Left kidney (tissue), 2 donors: ENCODE data around the gene HDC. TPM values are rescaled to one million over a fixed set of nuclear protein-coding genes. Genes with fewer than 3 reads are reported as not detected.

ENCODE experiments used
- DNase-seq: peaks from one replicate; pipeline ENCODE4 v3.0.0-alpha.2; 2013
- polyA plus RNA-seq: library from polyadenylated mRNA; unstranded; fragments of 120-200 nt; gene quantifications from one replicate; pipeline ENCODE4 v1.2.1, GENCODE V29; 2013; ENCODE audit not compliant: insufficient read length

HDC gene
- polyA plus RNA-seq, 1 donor, result 0.96 TPM

DNA sequence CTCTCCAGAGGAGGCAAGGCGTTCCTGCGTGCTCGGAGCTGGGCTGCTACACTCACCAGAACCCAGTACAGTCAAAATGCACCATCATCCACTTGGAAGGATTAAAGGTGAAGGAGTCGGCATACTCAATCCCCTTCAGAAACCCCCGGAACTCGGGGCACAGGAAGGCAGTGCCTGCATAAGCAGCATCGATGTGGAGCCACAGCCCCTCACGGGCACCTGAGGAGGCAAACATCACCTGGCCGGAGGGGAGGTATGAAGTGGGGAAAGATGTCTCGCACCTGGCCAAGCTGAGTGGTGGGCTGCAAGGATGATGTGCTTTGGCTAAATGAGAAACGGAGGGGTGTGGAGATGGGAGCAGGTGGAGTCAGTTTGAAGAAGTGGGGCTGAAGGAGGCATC lies 13.0 kb downstream of the HDC start:
- DNase-seq, result no peak

DNA sequence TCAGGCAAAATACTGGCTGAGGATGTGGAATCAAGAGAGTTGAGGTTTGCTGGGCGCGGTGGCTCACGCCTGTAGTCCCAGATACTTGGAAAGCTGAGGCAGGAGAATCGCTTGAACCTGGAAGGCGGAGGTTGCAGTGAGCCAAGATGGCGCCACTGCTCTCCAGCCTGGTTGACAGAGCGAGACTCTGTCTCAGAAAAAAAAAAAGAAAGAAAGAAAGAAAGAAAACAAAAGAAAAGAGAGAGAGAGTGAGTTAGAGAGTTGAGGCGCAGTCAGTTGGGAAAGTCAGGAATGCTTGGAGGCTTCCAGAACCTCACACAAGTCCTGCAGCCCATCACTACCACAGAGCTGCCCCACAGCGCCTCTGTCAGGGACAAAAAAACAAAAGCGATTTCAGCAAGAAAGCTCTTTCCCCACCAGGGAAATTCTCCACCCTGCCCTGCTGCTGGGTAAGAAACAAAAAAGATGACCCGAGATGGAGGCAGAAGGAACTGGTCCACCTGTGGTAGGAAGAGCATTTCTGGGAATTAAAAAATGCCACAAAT lies 13.8 kb downstream of the HDC start:
- DNase-seq, result no peak

DNA sequence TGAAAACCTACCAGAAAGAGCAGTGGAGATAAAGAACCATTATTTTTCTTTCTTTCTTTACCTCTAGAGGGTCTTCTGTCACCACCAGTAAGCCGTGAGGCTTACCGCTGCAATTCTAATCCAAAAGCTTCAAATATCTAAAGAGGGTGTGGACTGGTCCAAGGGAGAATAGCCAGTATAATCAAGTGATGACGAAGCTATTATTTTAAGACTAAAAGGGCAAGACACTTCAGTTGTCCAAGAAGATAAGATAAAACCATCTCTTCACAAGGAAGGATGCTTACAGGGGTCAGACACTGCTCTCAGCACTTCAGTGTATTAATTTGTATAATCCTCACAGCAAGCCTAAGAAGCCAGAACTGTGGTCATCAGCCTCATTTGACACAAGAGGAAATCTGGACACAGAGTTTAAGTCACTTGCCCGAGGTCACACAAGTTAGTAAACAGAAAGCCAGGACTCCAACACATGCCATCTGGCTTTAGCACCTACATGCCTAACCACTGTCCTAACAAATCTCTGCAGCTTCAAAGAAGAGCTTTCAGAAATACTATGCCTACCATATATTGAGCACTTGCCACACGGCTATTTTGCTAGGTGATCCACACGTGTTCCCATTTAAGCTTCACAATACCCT lies 14.6 kb downstream of the HDC start:
- DNase-seq, result no peak

DNA sequence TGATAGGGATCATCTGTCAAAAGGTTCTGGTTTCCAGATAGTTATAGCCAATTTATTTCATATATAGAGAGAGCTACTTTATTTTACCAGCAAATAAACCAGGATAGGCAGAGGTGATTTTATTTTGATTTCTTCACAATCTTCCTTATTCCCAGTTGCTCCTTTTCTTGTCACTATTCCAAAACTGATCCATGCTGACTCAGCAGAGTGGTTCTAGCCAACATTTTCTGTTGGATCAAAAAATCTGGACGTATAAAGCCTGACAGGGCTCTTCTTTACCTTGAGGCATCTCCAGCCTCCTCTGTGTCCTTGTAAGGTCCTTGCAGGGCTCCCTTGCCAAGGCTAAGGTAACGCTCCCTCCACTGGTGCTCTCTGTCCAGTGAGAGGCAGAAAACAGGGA lies 15.8 kb downstream of the HDC start:
- no peak for DNase-seq

DNA sequence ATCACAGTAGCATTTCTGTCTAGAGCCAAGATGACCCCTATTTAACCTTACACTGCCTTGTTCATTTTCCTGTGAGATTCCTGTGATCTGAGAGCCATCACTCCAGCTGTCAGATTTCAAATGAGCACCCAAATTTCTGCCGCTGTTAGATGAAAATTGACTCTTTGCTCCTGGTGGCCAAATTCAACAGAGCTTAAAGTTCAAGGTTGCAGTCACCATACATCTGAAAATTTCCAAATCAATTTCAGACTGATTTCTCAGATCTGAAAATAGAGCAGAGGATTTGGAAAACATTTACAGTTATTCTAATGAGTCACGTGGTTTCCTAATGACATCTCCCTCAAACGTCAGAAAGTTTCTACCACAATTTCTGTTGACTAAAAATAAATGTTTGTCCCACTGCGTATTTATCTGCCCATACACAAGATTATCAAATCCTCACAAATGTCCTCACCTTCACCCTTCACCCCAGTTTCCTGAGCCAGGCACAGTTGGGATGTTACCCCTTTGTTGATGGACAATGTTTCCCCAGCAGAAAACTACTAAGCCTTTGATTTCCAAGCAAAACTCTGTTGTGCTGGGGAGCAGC lies 16.4 kb downstream of the HDC start:
- DNase-seq, result no peak

DNA sequence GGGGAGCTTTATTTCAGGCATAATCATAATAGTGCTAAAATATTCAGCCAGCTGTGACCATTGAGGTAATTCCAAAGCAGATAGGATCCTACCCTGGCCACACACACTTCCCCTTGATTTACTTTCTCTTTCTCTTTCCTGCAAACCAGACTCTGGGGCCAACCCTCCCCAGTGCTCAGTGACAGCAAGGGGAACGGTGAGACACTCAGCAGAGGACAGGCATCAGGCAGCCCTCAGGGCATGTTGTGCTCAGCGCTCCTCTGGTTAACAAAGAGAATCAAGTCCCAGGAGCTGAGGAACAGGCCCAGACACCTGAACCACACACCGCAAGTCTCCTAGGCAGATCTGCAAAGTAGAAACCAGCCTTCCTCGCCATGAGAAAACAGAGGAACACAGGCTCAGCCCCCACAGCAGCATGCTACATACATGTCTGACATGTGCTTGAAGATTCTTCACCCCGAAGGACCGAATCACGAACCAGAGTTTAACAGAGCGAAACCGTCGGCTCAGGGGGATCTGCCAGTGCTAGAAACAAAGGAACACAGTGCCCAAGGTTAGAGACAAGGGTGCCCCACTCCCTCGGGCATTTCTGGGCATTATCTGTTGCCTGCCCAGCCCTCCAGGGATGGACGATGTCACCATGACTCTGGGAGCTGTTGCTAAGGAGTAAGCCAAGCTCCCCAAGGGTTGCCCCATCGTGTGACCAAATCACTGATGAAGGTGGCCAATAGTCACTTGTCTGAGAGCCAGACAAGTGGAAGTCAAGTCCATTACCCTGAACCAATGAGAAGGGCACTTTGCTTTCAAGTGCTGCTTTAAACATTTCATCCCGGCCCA lies 17.5 kb downstream of the HDC start:
- no peak for DNase-seq

DNA sequence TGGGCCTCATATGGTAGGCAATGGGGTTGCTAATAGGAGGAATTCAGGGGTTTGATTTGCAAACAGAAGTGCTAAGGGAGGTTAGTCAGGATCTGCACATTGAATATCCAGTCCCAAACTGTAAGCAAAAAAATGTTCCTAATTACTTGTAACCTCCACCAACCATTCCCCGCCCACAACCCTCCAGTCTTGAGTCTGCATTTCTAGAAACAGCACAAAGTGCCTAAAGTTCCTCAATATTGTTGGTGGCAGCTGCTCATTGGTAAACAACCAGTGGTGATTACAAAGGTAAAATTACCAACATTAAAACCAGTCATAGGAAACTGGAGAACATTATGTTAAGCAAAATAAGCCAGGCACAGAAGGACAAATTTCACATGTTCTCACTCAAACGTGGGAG lies 18.9 kb downstream of the HDC start:
- DNase-seq, result no peak

DNA sequence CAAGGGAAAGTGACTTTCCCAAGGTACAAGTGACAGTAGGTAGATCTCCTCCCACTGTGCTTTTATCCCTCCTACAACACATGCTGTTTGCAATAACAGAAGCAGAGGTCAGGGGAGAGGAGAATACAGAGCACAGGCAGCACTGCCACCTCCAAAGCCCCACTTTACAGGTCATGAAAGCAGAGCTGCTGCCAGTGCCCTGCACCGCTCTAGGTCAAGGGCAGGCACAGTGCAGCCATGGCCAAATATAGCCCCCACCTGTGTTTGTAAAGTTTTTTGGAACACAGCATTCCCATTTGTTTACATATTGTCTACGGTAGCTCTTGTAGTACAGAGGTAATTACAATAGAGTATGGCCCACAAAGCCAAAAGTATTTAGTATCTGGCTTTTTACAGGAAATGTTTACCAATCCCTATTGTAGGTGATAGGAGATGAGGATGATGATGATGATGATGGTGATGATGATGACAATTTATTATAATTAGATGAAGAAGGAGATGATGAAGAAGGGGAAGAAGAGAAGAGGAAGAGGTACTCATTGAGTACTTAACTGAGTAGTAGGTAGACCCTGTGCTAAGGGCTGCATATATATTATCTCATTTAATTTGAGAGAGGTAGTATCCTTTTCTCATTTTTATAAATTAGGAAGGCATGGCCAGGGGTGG lies 20.4 kb downstream of the HDC start:
- no peak for DNase-seq

DNA sequence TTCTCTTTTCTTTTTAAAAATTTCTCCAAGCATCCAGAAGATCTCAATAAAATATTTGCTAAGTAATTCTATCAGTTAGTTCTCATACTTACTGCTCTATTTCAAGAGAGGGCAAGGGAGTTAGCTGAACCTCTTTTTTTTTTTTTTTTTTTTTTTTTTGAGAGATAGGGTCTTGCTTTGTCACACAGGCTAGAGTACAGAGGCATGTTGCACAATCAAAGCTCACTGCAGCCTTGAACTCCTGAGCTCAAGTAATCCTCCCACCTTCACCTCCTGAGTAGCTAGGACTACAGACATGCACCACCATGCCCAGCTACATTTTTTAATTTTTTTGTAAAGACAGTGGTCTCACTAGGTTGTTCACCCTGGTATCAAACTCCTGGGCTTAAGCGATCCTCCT lies 21.4 kb downstream of the HDC start:
- no peak for DNase-seq

DNA sequence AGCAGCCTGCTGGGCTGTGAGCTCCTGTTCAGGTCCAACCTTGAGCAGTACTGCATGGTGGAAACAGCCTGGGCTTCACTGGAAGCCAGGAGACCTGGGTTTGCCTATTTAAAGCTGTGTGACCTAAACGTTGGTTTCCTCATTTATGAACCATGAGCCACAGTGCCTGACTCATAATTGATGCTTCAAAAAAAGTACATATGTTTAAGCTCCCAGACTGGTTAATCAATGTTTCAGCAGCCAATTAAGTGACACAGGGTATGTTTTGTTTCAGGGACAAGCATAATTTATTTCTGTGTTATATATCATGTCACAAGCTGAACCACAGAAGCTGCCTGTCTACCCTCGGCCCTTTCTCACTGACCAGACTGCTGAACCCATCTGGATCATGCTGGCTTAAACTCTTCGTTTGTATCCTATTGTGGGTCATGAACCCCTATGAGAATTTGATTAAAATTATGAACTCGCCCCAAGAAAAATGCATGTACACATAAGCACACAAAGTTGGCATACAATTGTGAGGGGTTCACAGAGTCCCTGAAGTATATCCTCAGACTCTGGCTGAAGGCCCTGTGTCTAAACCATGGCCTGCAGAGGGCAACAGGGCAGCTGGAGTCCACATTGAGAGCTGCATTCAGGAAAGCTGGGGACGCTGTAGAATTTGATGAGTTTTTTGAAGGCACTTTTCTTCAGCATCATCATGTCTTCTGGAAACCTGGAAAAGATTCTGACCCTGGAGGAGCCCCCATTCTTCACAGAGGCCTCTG lies 23.7 kb downstream of the HDC start:
- DNase-seq, result no peak

DNA sequence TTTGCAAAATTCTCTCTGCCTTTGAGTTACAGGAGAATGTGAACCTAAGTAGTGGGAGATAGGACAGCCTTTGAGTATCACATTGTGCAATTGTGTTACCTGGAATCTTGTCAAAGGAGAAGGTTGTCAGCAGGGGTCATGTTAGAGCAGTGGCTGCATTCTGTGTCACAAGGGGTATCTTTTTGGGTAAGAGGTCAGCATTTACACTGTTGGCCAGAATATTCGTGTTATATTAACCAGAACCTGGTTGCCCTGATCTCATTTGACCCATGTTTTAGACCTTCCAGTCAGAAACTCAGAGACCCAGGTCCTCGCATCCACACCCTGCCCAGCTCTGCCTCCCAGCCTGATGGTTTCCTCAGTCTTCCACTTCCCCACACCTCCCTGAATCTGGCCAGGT lies 27.3 kb downstream of the HDC start:
- no peak for DNase-seq

DNA sequence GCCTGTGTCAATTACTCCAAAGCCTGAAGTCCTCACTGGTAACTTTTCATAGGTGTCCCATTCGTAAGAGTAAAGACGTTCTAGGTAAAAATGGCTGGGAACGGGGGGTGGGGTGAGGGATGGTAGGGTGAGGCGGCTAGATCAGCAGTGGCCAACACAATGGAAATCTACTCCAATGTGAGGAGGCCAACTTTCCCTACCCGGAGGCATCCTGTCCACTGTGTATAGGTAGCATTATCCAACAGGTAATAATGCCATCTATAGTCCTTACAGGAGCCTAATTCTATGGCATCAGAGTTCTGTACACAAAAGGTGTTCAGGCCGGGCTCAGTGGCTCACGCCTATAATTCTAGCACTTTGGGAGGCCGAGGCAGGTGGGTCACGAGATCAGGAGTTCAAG lies 29.1 kb downstream of the HDC start:
- no peak for DNase-seq

DNA sequence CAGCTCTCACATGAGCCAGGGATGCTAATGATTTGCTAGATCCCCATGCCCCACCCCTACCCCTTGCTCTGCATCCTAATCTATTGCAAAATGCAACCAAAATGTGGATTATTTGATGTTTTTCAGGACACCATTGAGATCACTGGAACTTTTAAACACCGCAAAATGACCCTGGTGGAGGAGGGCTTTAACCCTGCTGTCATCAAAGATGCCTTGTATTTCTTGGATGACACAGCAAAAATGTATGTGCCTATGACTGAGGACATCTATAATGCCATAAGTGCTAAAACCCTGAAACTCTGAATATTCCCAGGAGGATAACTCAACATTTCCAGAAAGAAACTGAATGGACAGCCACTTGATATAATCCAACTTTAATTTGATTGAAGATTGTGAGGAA lies 29.7 kb downstream of the HDC start:
- no peak for DNase-seq

DNA sequence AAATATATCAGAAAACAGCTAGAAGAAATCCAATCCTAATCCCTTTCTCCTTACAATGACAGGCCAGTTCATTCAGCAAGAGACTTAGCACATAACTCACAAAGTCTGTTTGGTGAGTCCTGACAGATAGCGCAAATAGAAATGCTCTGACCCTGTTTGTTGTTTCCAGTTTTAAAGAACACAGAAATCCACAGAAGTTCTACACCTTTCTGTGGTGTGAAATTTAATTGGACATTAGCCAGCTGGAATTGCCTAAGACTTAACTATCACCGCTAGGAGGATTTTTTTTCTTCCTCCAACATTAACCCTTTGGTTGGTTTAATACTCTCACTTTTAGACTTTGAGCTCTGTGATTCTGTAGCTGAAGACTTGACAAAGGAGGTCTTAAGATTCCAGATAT lies 30.8 kb downstream of the HDC start:
- no peak for DNase-seq

DNA sequence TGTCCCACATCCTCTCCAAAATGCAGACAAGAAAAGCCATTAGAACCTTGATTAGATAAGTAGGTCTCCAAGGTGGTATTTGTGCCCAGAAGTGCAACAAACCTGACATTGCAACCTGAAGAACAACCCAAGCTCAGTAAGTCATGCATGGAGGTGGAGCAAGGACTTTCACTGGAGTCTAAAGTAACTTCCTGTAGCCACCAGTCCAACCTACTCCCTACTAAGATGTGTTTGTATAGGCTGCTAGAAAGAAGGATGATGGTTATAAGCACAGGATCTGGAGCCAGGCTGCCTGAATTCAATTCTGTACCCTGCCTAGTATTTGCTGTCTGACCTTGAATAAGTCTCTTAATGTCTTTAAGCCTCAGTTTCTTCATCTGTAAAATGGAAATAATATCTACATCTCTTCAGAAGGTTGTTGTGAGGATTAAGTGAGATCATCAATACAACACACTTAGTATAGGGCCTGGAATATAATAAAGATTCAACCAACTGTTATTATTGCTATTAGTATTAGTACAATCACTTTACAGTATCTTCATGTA lies 32.3 kb downstream of the HDC start:
- DNase-seq, result no peak

DNA sequence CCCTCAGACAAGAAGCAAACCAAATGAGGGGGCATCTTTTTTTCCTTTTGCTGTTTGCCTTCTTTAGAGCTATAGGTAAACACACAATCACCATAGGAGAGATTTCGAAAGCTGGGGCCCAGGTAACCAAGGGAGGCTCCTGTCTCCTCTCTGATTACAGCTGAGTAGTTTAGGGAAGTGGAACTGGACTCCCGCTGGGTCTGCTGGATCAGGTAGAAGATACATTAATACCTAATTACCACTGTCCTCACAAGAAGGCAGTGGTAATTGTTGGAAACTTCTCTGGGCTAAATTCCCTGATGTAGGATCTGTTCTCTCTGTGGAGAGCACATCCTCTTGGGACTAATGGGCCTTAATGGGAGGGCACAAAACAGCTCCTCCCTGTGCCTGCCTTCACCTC lies 32.7 kb downstream of the HDC start:
- no peak for DNase-seq

DNA sequence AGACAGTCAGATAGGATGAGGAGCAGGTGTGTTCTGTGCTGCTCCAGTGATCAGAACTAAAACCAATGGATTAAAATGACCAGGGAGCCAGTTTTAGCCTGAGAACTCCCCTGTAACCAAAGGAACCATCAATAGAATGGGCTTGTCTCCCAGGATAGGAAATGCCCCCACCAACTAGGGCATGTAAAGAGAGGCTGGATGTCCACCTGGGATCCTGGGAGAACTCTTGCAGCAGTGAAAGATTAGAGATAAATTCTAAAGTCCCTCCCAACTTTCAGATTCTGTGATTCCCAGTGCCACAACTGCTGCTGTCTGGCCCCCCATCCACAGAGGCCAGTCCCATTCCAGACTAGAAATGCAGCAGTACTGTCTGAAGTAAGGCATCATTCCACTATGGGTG lies 33.8 kb downstream of the HDC start:
- no peak for DNase-seq

DNA sequence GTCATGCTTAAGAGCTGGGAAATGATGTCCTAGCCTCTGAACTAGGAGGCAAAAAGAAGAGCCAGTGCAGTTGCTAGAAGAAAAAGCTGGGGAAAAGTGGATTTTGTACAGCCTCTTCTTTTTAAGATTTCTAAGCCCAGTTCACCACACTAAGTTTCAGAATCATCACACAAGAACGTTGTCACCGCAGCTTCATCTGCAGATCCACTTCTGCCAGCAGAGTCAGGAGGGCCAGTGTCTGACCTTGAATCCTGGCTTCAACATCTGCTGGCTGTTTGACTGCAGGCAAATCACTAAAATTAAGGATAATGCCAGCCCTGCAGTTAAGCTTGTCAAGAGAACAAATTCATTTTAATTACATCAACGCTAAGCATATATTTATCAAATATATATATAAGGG lies 36.2 kb downstream of the HDC start:
- no peak for DNase-seq

DNA sequence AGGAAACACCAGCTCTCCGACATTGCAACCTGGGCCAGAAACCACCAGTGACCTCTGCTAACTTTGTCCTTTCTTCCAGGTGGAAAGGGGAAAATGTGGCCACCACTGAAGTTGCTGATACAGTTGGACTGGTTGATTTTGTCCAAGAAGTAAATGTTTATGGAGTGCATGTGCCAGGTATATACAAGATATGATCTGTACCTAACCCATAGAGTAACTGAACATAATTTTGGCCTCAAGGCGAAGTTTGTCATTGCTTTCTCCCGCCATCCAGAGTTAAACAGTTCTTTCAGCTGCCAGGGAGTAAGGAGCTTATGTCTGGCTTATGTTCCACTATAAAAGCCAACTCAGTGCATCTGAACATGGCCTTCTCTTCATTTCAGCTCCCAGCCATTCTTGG lies 36.7 kb downstream of the HDC start:
- DNase-seq, result no peak

DNA sequence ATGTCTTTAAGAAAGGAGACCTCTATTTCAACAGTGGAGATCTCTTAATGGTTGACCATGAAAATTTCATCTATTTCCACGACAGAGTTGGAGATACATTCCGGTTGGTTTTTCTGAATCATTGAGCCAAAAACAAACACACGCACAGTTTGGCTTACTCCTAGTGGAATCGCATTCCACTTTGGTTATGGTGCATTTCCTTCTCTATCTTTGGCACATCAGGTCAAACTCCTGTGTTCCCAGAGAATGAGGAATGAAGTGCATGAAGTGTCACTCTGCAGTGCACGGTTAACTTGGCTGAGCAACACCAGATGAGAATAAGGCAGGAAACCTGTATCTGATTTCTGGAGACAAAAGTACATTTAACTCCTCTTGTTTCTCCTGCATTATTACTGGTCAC lies 38.5 kb downstream of the HDC start:
- DNase-seq, result no peak

DNA sequence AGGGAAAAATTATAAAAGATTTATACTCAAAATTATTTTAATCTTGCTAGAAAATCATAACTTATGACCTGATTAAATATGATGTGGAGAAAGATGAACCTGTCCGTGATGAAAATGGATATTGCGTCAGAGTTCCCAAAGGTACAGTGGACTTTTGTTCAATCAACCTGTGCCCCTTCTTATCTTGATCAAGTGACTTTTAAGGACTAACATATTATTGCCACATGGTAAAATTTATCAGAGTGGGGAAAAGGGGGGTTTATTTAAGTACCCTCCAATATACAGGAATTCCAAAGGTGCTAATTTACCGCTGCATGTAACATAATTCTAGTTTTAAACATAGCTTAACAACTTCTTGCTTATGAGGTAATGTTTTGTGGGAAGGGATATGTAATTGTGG lies 39.6 kb downstream of the HDC start:
- no peak for DNase-seq

DNA sequence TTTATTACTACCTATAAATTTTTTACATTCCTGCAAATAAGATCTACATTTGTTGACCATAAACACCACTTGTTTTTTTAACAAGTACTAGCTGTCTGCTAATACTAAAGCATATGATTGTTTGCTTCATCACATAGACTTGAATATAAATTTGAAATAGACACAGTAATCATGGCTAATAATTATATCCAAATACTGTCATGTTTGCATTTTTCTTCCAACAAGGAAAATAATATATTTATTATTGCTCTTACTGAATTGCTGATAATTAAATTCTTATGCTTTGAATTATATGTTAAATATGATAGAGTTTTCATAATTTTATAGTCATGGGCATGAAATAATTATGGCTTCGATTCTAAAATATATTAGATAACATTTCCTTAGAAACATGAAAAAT lies 40.5 kb downstream of the HDC start:
- DNase-seq, result no peak
